HG03521 (cell line): Measurements from ENCODE around the gene SLC9A2.

Experiments used
- ATAC-seq: cut with Tn5 transposase; IDR thresholded peaks from one replicate; pipeline ENCODE4 v1.9.1; 2021; ENCODE audit warnings: mild to moderate bottlenecking, moderate library complexity; ENCODE audit not compliant: unreplicated experiment

The SLC9A2 gene

DNA sequence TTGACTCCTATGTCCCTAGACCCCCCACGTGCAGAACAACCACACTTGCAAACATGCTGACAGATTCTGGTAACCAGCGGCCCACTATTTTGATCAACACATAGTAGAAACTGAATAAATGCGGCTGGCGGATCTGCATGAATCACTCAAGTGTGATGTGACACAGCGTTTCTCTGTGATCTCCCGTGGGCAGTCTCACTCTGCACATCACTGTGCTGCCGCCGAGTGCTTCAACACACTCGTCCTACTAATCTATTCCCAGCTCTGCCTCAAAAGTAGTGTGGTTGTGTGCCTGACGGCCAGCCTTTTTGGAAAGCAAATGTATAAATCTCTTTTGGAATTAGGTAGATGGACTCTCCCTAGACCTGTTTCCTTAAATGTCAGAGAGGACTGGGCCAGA lies 105.2 kb downstream of the SLC9A2 start:
- ATAC-seq, result no peak

DNA sequence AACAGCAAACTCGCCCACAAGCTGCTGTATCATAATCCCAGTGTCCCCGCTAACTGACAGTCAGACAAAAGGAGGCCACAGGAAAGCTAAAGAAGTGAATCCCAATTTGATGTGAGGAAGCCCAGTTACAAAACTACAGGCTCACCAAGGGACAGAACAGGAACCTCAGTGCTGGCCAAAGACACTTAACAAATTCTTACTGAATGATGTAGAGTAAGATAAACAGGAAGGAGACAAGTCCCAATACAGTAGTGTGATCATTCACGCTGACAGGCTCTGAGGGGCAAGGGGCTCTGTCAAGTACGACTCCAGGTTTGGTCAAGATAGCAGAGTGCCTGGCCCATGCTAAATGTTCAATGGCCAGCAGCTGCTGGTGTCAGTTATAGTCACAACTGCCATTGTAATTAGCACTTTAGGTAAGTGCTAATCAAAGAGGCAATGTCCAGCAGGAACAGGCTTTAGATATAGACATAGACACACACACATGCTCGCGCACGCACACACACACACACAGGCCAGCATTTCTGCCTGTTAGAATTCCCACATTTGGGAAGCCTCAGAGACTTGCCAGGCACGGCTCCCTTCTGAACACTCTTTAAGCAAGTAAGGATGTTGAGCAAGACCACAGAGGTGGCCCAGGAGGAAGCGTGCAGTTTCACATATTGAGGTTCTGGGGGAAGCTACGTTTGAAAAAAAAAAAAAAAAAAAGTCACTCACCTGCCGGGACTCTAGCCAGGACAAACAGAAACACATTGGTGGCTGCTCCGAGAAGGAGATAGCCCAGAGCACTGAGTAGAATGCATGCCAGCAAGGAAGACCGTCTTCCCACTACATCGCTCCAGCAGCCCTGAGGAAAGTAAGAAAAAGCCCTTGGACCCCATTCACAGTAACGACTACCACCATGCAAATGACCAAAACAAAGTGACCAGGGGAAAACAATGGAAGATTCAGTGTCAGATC lies 107.1 kb downstream of the SLC9A2 start:
- no peak for ATAC-seq

DNA sequence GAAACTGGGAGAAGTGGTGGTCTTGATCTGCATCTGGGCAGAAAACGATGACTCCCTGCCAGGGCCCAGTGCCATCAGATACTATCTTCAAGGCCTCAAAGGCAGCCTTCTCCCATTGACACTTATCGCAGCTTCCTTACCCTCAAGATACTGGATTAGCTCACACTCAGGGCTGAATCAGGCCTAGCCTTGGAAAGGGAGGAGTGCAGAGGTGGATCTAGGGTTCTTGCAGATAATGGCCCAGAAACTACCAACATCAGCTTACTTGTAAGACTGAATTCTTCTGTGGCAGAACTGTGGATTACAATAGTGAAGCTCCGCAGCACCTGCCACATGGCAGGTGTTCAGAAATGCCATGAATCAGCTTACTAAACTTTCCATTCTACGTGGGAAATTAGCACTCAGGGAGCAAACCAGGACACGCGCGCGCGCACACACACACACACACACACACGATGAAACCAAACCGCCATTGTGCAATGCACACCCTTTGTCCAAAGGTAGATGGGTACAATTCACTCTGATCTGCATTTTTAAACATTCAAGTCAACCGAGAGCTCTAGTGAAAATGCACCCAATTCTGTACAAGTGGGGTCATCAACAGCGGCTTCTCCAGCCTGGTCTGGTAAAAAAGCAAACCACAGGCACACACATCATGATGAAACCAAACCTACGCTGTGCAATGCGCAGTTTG lies 116.2 kb downstream of the SLC9A2 start:
- ATAC-seq, result no peak

DNA sequence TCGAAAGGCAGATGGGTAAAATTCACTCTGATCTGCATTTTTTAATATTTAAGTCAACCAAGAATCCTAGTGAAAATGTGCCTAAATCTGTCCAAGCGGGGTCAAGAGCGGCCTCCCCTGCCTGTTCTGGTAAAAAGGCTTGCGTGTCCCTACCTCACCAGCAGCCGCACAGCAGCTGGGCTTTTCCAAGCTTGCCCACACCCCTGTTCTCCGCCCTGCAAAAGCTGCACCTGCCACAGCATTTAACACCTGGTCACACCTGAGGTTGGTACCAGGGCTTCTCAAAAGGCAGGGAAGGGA lies 116.7 kb downstream of the SLC9A2 start:
- ATAC-seq, result peak; percentile 18

DNA sequence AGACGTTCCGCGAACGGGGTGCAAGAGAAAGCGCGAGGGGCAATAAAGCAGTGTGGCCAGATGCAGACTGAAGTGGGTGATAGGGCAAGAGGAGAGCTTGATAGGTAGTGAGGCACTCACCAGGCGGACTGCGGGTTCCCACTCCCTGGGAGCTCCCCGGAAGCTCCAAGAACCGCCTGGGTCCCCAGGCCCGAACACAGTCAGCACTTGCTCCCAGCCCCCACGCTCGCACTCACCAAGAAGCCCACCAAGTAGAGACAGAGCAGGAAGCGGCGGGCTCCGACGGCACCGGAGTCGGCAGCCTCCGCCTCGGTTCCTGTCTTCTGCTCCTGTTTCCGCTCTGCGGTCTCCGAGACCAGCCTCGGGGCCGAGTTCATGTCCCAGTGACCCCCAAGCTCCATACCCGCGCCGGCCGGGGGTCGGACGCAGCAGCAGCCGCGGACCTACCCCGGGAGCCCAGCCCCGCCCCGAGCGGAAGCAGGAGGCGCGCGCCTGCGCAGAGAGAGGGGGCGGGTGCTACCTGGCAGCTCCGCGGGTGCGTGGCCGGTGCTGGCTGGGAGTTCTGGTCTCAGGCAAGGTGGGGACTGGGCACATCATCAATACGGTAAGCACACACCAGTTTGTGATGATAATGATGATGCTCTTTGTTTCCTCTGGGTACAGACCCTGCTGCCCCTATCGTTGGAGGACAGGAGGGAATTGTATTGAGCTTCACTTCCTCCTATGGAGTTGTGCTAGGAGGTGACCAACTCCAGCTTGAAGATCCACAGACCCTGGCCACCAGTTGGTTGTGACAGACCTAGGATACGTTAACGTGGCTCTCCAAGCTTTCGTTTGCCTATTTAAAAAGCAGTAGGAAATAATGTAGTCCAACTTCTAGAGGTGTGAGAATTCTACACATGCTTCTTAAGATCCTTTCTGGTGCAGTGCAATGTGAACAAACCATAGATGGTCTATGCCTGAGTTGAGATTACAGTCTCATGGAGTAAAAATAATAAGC lies 117.4 kb downstream of the SLC9A2 start:
- ATAC-seq, result peak; percentile 92

DNA sequence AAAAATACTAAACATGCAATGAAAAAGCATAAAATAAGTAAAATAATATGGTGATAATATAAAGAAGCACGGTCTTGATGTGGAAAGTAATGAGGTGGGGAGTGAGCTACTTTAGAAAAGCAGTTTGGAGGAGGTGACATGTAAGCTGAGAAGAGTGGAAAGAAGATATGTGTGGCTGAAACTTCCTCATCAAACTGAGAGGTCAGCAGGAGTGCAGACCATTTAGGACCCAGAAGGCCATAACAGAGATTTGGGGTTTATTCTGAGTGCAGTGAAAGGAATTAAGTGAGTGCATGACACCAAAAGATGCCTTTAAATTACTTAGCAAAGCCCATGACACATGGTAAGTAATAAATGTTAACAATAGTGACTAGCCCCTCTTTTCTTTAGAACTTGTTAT lies 118.1 kb downstream of the SLC9A2 start:
- no peak for ATAC-seq

DNA sequence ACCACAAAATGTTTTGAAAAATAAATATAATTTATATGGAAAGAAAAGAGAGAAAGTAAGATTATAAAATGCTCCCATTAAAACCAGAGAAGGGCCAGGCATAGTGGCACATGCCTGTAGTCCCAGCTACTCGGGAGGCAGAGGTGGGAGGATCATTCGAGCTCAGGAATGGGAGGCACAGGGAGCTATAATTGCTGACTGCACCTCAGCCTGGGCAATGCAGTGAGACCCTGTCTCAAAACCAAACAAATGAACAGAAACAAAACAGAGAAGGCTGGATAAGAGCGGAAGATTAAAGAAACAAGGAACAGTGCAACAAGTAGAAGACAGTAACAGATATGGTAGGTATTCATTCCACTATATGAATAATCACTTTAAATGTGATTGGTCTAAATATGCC lies 123.9 kb downstream of the SLC9A2 start:
- ATAC-seq, result no peak

DNA sequence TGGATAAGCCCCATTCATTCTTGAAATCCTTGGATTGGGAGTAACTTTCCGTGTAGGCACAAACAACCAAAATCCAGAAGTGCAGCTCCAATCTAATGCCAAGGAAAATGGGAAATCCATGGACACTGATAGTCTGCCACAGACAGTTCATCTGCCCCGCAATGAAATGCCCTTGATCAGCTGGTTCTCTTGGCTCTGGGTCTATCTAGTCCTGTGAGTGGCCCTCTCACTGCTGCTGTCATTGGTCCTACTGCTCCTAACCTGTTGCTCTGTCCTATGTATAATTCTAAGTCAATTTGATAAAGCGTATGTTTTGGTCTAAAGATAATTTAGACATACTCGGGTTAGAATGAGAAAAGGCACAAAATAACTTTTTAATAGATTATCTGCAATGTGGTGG lies 128.8 kb downstream of the SLC9A2 start:
- no peak for ATAC-seq

DNA sequence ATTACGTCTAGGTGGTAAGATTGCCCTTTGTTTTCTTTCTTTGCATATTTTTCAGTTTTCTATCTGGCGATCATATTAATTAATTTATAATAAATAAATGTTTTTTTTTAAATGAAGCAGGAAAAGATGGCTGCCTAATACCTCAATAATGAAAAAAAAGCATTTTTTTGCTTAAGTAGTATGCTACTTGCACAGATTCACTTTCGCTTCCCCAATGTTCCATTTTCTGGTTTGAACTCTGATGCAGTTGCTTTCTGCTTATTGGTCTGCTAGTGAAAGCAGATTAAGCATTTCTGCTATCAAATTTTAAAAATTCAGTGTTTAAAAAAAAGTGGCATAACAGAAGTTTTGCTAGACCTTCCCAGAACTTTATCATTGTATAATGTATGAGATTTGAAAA lies 130.6 kb downstream of the SLC9A2 start:
- ATAC-seq, result no peak

DNA sequence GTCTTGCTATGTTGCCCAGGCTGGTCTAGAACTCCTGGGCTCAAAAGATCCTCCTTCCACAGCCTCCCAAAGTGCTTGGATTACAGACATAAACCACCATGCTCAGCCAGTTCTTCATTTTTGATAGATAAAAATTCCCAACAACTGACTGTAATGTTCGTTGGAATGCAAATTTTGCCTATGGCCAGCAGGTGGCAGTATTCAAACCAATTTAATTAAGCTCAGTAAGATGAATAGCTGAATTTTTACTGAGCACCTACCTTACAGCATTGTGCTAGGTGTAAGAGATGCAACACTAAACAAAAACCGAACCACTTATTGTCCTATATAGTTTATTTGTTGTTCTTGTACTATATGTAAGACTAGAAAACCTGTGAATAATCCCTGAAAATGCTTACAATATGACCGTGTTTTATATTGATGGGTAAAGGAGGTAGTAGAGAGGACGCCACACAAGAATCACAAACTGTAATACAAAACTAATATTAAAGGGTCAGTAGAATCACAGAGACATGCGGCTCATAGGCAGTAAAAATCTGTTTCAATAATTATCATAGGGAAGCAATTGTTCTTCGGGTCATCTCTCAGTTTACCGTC lies 134.3 kb downstream of the SLC9A2 start:
- ATAC-seq, result no peak

DNA sequence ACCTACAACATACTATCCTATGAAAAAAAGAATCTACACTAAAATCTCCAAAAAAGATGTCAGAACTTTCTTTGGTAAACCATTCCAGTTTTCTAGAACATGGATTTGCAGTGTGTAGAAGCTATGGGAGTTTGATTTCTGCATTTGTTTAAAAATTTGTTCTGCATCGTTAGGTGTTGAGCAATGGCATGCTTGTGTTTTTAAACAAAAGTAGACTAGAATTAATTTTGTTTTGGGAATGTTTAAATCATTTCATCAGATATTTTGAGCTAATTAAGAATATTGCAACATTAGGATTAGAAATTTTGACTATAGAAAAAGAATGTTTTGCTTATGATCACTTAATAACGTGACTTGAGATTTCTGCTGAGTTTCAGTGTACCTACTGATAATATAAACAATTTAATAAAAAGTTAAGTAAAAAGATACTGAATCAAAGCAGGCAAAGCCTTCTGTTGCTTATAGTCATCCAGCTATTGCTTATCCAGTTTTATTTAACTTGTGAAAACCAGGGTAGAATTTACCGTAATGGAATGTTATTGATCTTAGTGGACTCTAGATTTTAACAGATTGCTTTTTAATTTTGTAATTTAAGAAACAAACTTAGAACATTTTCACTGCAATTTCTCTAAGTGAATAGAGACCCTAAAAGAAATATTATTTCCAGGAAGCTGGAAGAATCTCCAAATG lies 135.2 kb downstream of the SLC9A2 start:
- ATAC-seq, result no peak

DNA sequence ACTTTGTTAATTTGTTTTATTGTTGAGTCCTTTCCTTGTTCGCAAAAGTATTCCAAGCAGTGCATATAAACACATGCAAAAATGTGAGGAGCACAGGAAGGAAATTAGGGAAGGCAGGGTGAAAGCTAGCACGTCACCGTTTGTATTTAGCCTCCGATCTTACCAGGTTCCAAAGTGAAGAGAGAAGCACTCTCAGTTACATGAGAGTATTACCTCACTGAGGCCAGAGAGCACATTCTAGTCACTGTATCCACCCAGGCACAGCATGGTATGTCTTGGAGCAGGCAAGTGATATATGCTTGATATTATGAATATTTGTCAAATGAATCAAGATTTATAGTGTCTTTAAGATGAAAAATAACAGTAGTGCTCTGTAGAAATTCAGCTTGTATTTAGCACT lies 135.9 kb downstream of the SLC9A2 start:
- no peak for ATAC-seq

DNA sequence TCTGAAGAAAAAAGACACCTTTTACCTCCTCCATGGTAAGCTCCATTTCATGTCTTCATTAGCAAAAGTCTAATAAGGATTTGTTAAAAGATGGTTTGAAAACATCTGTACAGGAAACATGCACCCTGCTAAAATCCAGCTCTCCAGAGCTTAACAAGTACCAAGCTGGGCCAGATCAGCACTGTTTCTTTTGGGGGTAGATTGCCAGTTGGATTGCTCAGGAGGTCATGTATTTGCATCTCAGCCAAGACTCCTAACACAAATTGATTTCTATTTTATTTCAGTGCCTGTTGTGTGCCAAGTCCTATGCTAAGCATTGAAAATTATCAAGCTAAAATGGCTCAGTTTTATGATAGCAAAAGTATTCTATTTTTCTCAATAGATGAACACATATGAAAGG lies 139.1 kb downstream of the SLC9A2 start:
- ATAC-seq, result no peak
